HG02798 (cell line): Measurements from ENCODE around the gene TDRD12.

Experiments
- ATAC-seq: cut with Tn5 transposase; IDR thresholded peaks from one replicate; pipeline ENCODE4 v1.9.1; 2021; ENCODE audit warnings: mild to moderate bottlenecking; ENCODE audit not compliant: unreplicated experiment, poor library complexity

TDRD12 gene

GRCh38 chr19:32719611-32720059 is at the start of gene TDRD12:
TDRD12 (plus strand) TSS chr19:32719767; CDS start chr19:32720073, 306 bp downstream.
- ATAC-seq = no peak

GRCh38 chr19:32671883-32672593 is 47.5 kb upstream of the TDRD12 start:
- ATAC-seq = no peak

DNA sequence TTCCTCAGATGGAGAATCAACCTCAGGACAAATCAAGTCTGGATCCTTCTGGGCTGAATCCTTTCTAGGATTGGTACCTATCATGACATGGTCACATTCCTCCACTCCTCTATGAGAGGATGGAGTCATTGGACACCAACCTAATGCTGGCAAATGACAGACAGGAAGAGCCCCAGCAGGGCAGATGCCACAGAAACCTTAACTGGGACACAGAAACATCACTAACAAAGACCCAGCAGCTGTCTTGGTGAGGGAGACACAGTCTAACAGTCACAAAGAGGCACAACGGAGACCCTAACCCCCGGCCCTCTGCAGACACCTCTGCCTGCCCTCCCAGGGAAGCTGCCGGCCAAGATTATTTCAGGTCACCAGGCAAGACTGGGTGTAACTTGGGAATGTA is 46.7 kb upstream of the TDRD12 start:
- ATAC-seq = no peak

GRCh38 chr19:32673573-32673972 is 46.0 kb upstream of the TDRD12 start:
- no peak for ATAC-seq

GRCh38 chr19:32674153-32674930 is 45.2 kb upstream of the TDRD12 start:
- no peak for ATAC-seq

DNA sequence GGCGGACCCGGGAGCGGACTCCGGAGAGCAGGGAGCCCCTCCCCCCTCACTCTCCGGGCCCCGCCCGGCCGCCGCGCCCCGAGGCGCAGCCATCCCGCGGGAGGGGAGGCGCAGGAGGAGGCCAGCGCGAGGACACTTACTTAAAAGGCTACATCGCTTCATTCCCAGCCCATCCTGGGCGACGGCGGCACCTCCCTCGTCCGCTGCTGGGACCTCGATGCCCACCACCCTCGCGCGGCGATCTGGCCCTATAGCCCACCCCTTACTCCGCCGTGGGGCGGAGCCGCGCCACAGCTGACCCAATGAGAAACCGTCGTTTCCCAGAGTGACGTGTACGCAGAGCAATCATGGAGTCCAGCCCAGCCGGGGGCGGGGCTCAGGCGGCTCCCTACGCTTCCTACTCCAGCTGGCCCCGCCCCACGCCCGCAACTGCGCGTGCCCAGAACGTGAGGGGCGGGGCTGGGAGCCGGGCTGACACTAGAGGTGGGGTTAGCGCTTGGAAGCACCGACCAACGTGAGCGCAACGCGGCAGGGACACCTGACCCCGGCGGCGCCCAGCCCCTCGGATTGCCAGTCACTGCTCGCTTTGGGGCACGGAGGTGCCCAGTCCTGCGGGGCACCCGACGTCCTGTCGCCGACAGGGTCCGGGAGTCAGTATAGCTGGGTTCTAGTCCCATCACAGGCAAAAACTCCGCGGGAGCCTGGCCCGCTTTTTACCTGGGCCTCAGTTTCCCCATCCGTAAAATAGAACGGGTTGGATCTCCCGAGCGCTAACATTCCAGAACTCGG is 44.4 kb upstream of the TDRD12 start, which contains the start of gene ANKRD27:
Gene ANKRD27, minus strand, starts transcription at position 250 of the 789 bp plus-strand sequence. CDS start 16,165 bp downstream, outside the sequence.
- ATAC-seq = peak; percentile 98

DNA sequence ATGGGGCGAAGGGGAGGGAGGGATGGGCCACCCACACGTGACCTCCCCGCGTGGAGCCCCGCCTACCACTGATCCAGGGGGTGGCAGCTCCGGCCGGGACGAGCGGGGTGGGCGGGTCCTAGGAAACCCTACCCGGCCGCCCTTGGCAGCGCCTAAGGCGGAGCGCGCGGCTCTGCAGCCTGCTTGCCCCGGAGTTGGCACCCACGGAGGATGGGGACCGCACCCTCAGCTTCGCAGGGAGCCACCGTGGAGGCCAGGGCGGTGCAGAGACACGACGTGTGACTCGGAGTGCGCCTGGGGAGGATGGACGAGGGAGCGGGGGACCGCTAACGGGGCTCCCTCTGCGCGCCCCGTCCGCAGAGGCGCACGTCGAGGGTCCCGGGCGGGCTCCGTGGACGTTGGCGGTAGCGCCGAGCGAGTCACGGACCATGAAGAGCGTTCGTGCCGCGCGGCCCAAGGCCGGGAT is 43.8 kb upstream of the TDRD12 start, which contains the start of gene RGS9BP:
Gene RGS9BP, plus strand, starts transcription at position 129 of the 466 bp plus-strand sequence. CDS start 416 bp downstream, outside the sequence.
- peak; percentile 38 for ATAC-seq

- no peak for ATAC-seq
Observed at GRCh38 chr19:32676186-32676894, 43.2 kb upstream of the TDRD12 start.

- ATAC-seq = no peak
Observed at GRCh38 chr19:32676895-32677359, 42.6 kb upstream of the TDRD12 start.

DNA sequence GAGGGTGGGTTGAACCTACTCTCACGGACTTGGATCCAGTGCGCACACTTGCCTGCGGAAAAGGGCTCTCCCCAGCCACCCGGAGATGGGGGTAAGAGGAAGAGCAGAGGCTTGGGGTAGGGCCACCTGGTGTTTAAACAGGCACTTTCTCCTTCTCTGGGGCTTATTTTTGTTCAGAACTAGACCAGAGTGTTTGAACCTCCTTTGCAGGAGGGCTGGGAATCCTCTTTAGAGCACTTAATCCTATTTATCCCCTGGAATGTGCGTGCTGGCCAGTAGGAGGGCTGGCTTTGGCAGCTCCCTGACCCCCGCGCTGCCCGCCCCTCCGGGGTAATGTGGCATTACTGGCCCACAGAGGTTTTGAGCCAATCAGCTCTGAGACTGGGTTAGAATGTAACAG is 41.9 kb upstream of the TDRD12 start:
- no peak for ATAC-seq

GRCh38 chr19:32680986-32681385 is 38.6 kb upstream of the TDRD12 start:
- ATAC-seq = no peak

DNA sequence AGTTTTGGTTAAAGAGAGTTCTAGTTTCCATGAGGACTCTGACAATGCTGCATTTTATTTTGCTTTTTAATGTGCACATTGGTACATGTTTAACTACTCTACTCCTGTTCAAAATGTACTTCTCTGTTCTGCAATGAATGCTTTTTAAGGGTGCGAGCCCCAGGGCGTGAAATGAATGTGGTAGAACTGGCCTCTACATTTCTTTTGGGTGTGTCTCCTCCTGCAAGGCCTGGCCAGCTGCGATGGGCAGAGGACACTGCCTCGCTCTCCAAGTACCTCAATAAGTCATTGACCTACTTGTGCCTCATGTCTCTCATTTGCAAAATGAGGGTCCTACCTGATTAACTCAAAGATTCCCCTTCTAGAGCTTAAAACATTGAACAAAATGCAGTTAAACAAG is 37.2 kb upstream of the TDRD12 start:
- ATAC-seq = no peak

- ATAC-seq = no peak
Observed at GRCh38 chr19:32686847-32687475, 32.6 kb upstream of the TDRD12 start.

GRCh38 chr19:32687681-32688080 is 31.9 kb upstream of the TDRD12 start:
- ATAC-seq = no peak

DNA sequence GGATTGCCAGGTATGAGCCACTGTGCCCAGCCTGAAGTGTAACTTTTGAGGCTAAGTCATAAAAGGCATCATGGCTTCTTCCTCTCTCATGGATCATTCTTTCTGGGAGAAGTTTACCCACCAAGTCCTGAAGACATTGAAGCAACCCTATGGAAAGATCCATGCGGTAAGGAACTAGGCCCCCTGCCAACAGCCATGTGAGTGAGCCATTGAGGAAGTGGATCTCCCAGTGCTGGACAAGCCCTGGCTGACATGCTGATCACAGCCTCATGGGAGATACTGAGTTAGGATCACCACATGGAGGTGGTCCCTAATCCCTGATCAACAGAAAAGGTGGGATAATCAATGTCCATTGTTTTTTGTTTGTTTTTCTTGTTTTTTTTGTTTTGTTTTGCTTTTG is 31.3 kb upstream of the TDRD12 start:
- no peak for ATAC-seq

GRCh38 chr19:32691291-32691951 is 28.1 kb upstream of the TDRD12 start, which contains the start of gene NUDT19:
NUDT19 (plus strand) TSS chr19:32691821; CDS start chr19:32691961, 140 bp downstream.
- ATAC-seq = peak; percentile 93

DNA sequence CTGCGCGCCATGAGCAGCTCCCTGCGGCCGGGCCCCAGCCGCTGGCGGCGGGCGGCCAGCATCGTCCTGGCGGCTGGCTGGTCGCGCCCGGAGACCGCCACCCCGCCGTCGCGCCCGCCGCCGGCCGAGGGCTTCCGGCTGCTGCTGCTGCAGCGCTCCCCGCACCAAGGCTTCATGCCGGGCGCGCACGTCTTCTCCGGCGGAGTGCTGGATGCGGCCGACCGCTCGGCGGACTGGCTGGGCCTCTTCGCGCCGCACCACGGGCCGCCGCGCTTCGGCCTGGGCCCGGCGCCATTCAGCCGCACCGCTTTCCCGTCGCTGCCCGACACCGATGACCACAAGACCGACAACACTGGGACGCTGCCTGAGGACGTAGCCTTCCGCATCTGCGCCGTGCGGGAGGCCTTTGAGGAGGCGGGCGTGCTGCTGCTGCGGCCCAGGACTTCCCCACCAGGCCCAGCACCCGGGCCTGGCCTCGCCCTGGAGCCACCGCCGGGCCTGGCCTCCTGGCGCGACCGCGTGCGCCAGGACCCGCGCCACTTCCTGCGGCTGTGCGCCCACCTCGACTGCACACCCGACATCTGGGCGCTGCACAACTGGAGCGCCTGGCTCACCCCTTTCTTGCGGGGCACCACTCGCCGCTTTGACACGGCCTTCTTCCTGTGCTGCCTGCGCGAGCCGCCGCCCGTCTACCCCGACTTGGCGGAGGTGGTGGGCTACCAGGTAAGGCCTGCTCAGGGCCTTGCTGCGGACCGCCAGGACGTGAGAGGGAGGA is 27.4 kb upstream of the TDRD12 start:
- peak; percentile 60 for ATAC-seq

- no peak for ATAC-seq
Observed at GRCh38 chr19:32692727-32693061, 26.9 kb upstream of the TDRD12 start.
